ENCODE data around the gene CRTC2.

The CRTC2 gene

GRCh38 chr1:153928791-153929341, 29.5 kb downstream of the CRTC2 start:
- no peak overlapping the region for H3K4me3 ChIP-seq (ENCODE audit: low read depth, low read length)
- DNase-seq (ENCODE audit: low read depth, low spot score): peak; percentile 3
- TF ChIP-seq, protein P1, sequence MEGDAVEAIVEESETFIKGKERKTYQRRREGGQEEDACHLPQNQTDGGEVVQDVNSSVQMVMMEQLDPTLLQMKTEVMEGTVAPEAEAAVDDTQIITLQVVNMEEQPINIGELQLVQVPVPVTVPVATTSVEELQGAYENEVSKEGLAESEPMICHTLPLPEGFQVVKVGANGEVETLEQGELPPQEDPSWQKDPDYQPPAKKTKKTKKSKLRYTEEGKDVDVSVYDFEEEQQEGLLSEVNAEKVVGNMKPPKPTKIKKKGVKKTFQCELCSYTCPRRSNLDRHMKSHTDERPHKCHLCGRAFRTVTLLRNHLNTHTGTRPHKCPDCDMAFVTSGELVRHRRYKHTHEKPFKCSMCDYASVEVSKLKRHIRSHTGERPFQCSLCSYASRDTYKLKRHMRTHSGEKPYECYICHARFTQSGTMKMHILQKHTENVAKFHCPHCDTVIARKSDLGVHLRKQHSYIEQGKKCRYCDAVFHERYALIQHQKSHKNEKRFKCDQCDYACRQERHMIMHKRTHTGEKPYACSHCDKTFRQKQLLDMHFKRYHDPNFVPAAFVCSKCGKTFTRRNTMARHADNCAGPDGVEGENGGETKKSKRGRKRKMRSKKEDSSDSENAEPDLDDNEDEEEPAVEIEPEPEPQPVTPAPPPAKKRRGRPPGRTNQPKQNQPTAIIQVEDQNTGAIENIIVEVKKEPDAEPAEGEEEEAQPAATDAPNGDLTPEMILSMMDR (IDR thresholded peaks at IDR 0.05; ENCODE audit: low read depth, low read length): no peak
- in situ Hi-C loops (cut with HindIII; ENCODE audit: low sequenced_read_pairs): no loop called here

- DNase-seq (ENCODE audit: low read depth, low spot score): no peak
- no peak overlapping the region for H3K4me3 ChIP-seq (ENCODE audit: low read depth, low read length)
- TF ChIP-seq, protein P1 (IDR thresholded peaks at IDR 0.05; ENCODE audit: low read depth, low read length): no peak
- in situ Hi-C loops (cut with HindIII; ENCODE audit: low sequenced_read_pairs): no loop called here
These were observed 30.2 kb downstream of the CRTC2 start for GRCh38 chr1:153928245-153928644.

GRCh38 chr1:153926405-153926804, 32.0 kb downstream of the CRTC2 start:
- in situ Hi-C loops (cut with HindIII; ENCODE audit: low sequenced_read_pairs): no loop called here
- H3K4me3 ChIP-seq (ENCODE audit: low read depth, low read length): no peak overlapping the region

DNA sequence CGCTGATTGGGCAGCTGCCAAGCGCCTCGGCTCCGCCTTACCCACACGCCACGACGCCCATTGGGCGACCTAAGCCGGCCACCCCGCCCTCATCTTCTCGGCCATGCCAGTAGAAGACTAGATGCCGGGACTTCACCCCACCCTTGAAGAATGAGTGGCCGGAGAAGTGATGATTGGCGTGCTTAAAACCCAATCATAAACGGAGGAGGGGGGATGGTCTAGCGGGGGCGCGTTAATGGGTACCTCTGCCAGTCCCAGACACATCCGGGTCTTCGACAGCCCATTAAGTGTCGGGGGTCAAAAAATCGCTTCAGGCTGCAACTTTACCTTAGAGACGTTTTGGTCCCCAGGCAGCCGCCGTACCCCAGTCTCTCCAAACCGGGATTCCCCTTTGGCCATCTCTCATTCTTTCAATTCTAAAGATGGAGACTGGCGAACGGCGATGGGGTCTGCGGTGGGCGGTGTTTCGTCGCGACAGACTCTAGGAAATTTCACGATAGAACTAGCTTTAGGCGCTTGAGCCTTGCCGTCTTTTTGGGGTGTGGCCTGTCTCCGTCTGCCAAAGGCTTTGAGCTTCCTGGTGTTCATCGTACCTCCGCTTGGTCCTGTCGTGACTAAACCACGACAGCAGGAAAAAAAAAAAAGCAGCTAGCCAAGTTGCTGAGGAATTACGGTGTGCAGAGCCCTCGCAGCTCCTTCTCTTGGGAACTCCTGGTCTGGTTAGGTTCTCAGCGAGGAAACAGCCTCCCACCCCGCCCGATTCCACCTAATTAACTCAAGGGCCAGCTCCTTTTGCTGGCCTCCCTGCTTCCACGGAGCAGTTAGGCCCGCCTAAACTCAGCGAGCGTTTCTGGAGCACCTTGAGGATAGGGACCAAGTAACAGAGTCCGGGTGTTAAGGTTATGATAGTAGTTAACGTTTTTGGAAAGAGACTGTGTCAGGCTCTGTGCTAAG, 35.2 kb downstream of the CRTC2 start, which contains the start of gene GATAD2B:
Gene GATAD2B, minus strand, starts transcription at position 1 of the 954 bp plus-strand sequence. CDS start 94,625 bp downstream, outside the sequence.
- peak; percentile 100 for DNase-seq (ENCODE audit: low read depth, low spot score)
- H3K4me3 ChIP-seq (ENCODE audit: low read depth, low read length): peak within 1 kb of the TSS; percentile 88
- in situ Hi-C loops (cut with HindIII; ENCODE audit: low sequenced_read_pairs): no loop called here
- TF ChIP-seq, protein P1 (IDR thresholded peaks at IDR 0.05; ENCODE audit: low read depth, low read length): no peak

More at GRCh38 chr1:153926405-153926804, 32.0 kb downstream of the CRTC2 start:
- TF ChIP-seq, protein P1 (IDR thresholded peaks at IDR 0.05; ENCODE audit: low read depth, low read length): no peak
- no peak for DNase-seq (ENCODE audit: low read depth, low spot score)

DNA sequence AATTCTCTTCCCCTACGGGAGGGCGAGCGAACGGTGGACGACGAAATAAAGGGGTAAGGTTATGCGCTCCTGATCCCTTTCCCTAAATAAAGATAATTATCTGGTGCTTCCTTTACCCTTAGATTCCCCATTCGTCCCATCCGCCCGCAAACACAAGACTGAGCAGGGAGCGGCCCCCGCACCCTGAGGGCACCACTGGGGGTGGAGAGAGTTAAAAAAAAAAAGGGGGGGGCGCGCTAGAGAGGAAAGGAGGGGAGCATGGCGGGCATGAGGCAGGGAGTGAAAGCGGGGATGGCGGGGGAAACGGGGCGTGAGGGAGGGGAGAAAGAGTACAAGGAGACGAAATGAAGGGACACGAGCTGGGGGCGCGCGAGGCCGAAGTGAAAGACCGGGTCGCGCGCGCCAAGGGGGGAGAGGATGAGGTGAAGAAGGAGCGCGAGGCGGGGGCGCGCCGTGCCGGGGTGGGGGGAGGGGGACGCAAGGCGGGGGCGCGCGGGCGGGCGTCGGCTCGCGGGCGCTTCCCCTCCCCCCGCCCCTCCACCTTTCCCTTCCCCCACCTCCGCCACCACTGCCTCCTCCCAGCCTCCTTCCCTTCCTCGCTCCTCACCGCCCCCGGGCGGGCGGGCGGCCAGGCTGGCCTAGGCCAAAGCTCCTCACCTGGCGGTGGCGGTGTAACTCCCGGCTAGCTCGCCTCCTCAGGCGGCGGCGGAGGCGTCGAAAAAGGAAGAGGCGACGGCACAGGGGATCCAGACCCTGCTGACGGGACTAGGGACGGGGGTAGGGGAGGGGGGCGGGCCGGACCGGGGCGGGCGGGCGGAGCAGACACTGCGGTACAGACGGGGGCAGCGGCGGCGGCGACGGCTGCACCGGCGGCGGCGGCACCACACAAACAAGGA, 36.1 kb downstream of the CRTC2 start:
- peak; percentile 5 for DNase-seq (ENCODE audit: low read depth, low spot score)
- in situ Hi-C loops (cut with HindIII; ENCODE audit: low sequenced_read_pairs): no loop called here
- peak overlapping the region; percentile 88 for H3K4me3 ChIP-seq (ENCODE audit: low read depth, low read length)
- TF ChIP-seq, protein P1 (IDR thresholded peaks at IDR 0.05; ENCODE audit: low read depth, low read length): peak; percentile 23

- TF ChIP-seq, protein P1 (IDR thresholded peaks at IDR 0.05; ENCODE audit: low read depth, low read length): no peak
- peak; percentile 2 for DNase-seq (ENCODE audit: low read depth, low spot score)
- in situ Hi-C loops (cut with HindIII; ENCODE audit: low sequenced_read_pairs): no loop called here
- peak overlapping the region; percentile 88 for H3K4me3 ChIP-seq (ENCODE audit: low read depth, low read length)
These were observed 36.7 kb downstream of the CRTC2 start for GRCh38 chr1:153921803-153922075.
